ENCODE results near the gene ZNF107. TPM values are rescaled to one million over a fixed set of nuclear protein-coding genes. Genes with fewer than 3 reads are reported as not detected.

The ZNF107 gene
- total and polyA plus RNA-seq, 2 of the 4 experiments (the other 2 are of a cell fraction), result 2.0 to 2.5 TPM

GRCh38 chr7:64685091-64685490 lies 19.2 kb downstream of the ZNF107 start:
- peaks cover 6% of the 10 kb centered on the region; the same call in 1 of the 2 replicates for H3K9me3 ChIP-seq (ENCODE audit: control insufficient read depth, insufficient read depth, low read length)
- no peak overlapping the region for H3K4ac ChIP-seq (ENCODE audit: low read depth, low read length)
- intact Hi-C loops (cut with micrococcal nuclease), result no loop called here
- no peak overlapping the region for H3K56ac ChIP-seq (ENCODE audit: extremely low read depth, insufficient read depth, low read length)
- no TSS peak for BruUV-seq (replicated peaks)
- in situ Hi-C loops (cut with MboI; ENCODE audit: low sequenced_read_pairs), result no loop called here
- H2BK120ac ChIP-seq (ENCODE audit: low read depth, low read length), result no peak overlapping the region
- no peak overlapping the region for H3K18ac ChIP-seq (ENCODE audit: low read depth, low read length)
- no peak overlapping the region for H2AK5ac ChIP-seq (ENCODE audit: low read depth, low read length)
- H3K14ac ChIP-seq (replicated peaks; ENCODE audit: low read depth, low read length), result no peak overlapping the region
- no peak for ATAC-seq (ENCODE audit: low read depth)
- 100% methylated on average over 4 of the region's 9 CpGs; no CpG with 5 or more reads in 1 of the 2 experiments for WGBS, 2 experiments (ENCODE audit: extremely low coverage in 2 of 2, insufficient read length in 1 of 2)
- no peak overlapping the region for H3K23ac ChIP-seq (ENCODE audit: low read depth, low read length)
- H3K36me3 ChIP-seq (ENCODE audit: control insufficient read depth, insufficient read depth, low read length), result peaks cover 45% of the 10 kb centered on the region
- no peaks in the 10 kb centered on the region for H3K4me1 ChIP-seq (ENCODE audit: control insufficient read depth, insufficient read depth, low read length)
- H2BK5ac ChIP-seq (ENCODE audit: low read depth, low read length, poor library complexity, severe bottlenecking), result no peak overlapping the region
- DNase-seq, result no peak
- H2BK20ac ChIP-seq (ENCODE audit: low read depth, low read length), result no peak overlapping the region
- no peak overlapping the region for H3K4me2 ChIP-seq (ENCODE audit: low read depth, low read length)
- CTCF ChIA-PET, result no interaction called here
- H3K4me3 ChIP-seq (ENCODE audit: insufficient read depth, low read depth, low read length), result no peak overlapping the region
- H2AFZ ChIP-seq (replicated peaks; ENCODE audit: low read length, poor library complexity), result no peak overlapping the region
- H4K91ac ChIP-seq (ENCODE audit: insufficient read depth, low read depth, low read length), result no peak overlapping the region
- H3K27ac ChIP-seq (ENCODE audit: insufficient read depth, low read length), result no peak overlapping the region
- H3K9ac ChIP-seq (ENCODE audit: low read depth, low read length), result no peak overlapping the region
- H4K20me1 ChIP-seq (ENCODE audit: insufficient read depth, low read length), result no peaks in the 10 kb centered on the region
- H4K8ac ChIP-seq (ENCODE audit: low read depth in 2 of 2, low read length in 2 of 2), result no peak overlapping the region
- peaks cover 10 to 33% of the 10 kb centered on the region in 2 experiments for H3K79me1 ChIP-seq (ENCODE audit: low read depth in 1 of 2, low read length in 2 of 2)
- TF ChIP-seq BHLHE40 (IDR thresholded peaks at IDR 0.05; ENCODE audit: low read depth, low read length) (no peak), FOS (IDR thresholded peaks at IDR 0.05; ENCODE audit: low read depth, low read length) (no peak), RFX5 (IDR thresholded peaks at IDR 0.05; ENCODE audit: low read depth, low read length) (no peak), NFE2L2 (IDR thresholded peaks at IDR 0.05; ENCODE audit: low read depth, low read length) (no peak), SMC3 (IDR thresholded peaks at IDR 0.05; ENCODE audit: low read depth, low read length) (no peak), POLR2A (IDR thresholded peaks at IDR 0.05; ENCODE audit: low read depth, low read length) (no peak), RAD21 (IDR thresholded peaks at IDR 0.05; ENCODE audit: low read length) (no peak), MXI1 (IDR thresholded peaks at IDR 0.05; ENCODE audit: borderline replicate concordance, low read depth, low read length) (no peak), MAFK (IDR thresholded peaks at IDR 0.05; ENCODE audit: low read depth, low read length) (no peak), CEBPB (IDR thresholded peaks at IDR 0.05; ENCODE audit: low read depth, low read length) (no peak), MAZ (IDR thresholded peaks at IDR 0.05; ENCODE audit: borderline replicate concordance, low read depth, low read length) (no peak), RCOR1 (IDR thresholded peaks at IDR 0.05; ENCODE audit: insufficient replicate concordance, low read length) (no peak)
- TF ChIP-seq, protein P1, sequence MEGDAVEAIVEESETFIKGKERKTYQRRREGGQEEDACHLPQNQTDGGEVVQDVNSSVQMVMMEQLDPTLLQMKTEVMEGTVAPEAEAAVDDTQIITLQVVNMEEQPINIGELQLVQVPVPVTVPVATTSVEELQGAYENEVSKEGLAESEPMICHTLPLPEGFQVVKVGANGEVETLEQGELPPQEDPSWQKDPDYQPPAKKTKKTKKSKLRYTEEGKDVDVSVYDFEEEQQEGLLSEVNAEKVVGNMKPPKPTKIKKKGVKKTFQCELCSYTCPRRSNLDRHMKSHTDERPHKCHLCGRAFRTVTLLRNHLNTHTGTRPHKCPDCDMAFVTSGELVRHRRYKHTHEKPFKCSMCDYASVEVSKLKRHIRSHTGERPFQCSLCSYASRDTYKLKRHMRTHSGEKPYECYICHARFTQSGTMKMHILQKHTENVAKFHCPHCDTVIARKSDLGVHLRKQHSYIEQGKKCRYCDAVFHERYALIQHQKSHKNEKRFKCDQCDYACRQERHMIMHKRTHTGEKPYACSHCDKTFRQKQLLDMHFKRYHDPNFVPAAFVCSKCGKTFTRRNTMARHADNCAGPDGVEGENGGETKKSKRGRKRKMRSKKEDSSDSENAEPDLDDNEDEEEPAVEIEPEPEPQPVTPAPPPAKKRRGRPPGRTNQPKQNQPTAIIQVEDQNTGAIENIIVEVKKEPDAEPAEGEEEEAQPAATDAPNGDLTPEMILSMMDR (conservative IDR thresholded peaks at IDR 0.05; ENCODE audit: low read depth, low read length), result no peak
- TF ChIP-seq, protein P2, sequence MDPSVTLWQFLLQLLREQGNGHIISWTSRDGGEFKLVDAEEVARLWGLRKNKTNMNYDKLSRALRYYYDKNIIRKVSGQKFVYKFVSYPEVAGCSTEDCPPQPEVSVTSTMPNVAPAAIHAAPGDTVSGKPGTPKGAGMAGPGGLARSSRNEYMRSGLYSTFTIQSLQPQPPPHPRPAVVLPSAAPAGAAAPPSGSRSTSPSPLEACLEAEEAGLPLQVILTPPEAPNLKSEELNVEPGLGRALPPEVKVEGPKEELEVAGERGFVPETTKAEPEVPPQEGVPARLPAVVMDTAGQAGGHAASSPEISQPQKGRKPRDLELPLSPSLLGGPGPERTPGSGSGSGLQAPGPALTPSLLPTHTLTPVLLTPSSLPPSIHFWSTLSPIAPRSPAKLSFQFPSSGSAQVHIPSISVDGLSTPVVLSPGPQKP (IDR thresholded peaks at IDR 0.05; ENCODE audit: borderline replicate concordance, low read depth, low read length), result no peak
- no peak overlapping the region for H2AK9ac ChIP-seq (replicated peaks; ENCODE audit: low read depth, low read length, poor library complexity)
- H3K9me1 ChIP-seq (ENCODE audit: insufficient read depth, low read length), result no peaks in the 10 kb centered on the region
- no peaks in the 10 kb centered on the region for H3K27me3 ChIP-seq (ENCODE audit: control insufficient read depth, insufficient read depth, low read length)
- H2BK15ac ChIP-seq (ENCODE audit: low read depth, low read length), result no peak overlapping the region
- dilution Hi-C loops (cut with HindIII; ENCODE audit: low sequenced_read_pairs, unreplicated experiment), result no loop called here
- POLR2A ChIA-PET (ENCODE audit: unreplicated experiment), result no interaction called here
- H4K5ac ChIP-seq (ENCODE audit: low read depth, low read length), result no peak overlapping the region
